Measurements from ENCODE around the gene MPP3.

- TF ChIP-seq, protein P1, sequence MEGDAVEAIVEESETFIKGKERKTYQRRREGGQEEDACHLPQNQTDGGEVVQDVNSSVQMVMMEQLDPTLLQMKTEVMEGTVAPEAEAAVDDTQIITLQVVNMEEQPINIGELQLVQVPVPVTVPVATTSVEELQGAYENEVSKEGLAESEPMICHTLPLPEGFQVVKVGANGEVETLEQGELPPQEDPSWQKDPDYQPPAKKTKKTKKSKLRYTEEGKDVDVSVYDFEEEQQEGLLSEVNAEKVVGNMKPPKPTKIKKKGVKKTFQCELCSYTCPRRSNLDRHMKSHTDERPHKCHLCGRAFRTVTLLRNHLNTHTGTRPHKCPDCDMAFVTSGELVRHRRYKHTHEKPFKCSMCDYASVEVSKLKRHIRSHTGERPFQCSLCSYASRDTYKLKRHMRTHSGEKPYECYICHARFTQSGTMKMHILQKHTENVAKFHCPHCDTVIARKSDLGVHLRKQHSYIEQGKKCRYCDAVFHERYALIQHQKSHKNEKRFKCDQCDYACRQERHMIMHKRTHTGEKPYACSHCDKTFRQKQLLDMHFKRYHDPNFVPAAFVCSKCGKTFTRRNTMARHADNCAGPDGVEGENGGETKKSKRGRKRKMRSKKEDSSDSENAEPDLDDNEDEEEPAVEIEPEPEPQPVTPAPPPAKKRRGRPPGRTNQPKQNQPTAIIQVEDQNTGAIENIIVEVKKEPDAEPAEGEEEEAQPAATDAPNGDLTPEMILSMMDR (IDR thresholded peaks at IDR 0.05): no peak
- no peak for TF ChIP-seq POLR2A (IDR thresholded peaks at IDR 0.05)
Measured at GRCh38 chr17:43812396-43813265, 20.3 kb downstream of the MPP3 start.

Data from ovary (tissue), 3 donors.